IMR-90 (cell line): ENCODE measurements around the gene ZNF616. TPM values are rescaled to one million over a fixed set of nuclear protein-coding genes. Genes with fewer than 3 reads are reported as not detected.

Experiments used
- ATAC-seq: fragments of 200-7000 bp; cut with Tn5 transposase; 2 replicates; pipeline ENCODE4 v1.9.1; 2020; ENCODE audit warnings: low read depth, mild to moderate bottlenecking, moderate library complexity
- BruUV-seq: library from RNA; stranded (reverse); fragments of 400-500 nt; replicated peaks from 2 replicates; lab custom pipeline; 2021; lab: Mats Ljungman, UMichigan
- CTCF ChIA-PET: fragments of 300-600 bp; formaldehyde crosslinking; extraction: SDS; loops from one replicate; lab custom pipeline; 2021; ENCODE audit warnings: antibody characterized with exemption; lab: Yijun Ruan, JAX
- POLR2A ChIA-PET: fragments of 300-600 bp; sonication (Branson Sonifier 250); formaldehyde crosslinking; loops from one replicate; lab custom pipeline; 2022; ENCODE audit warnings: antibody characterized with exemption; ENCODE audit not compliant: unreplicated experiment; lab: Charles Lee
- DNase-seq: peaks from one replicate; pipeline ENCODE4 v3.0.0; 2013
- H2AFZ ChIP-seq: replicated peaks from 2 replicates; pipeline ENCODE3; 2013; ENCODE audit warnings: low read length, mild to moderate bottlenecking; ENCODE audit not compliant: poor library complexity
- H2AK5ac ChIP-seq: 2 replicates; pipeline ENCODE4 v1.6.1; 2013; ENCODE audit warnings: low read depth, low read length, inconsistent platforms
- H2AK9ac ChIP-seq: replicated peaks from 2 replicates; pipeline ENCODE3; 2013; ENCODE audit warnings: mild to moderate bottlenecking, low read depth, low read length, moderate library complexity; ENCODE audit not compliant: poor library complexity
- H2BK120ac ChIP-seq: 2 replicates; pipeline ENCODE4 v1.6.1; 2013; ENCODE audit warnings: low read depth, low read length, inconsistent platforms
- H2BK15ac ChIP-seq: 3 replicates; pipeline ENCODE4 v1.6.1; 2013; ENCODE audit warnings: low read depth, low read length, inconsistent platforms
- H2BK20ac ChIP-seq: 2 replicates; pipeline ENCODE4 v1.6.1; 2013; ENCODE audit warnings: low read depth, mild to moderate bottlenecking, inconsistent platforms, low read length, moderate library complexity
- H2BK5ac ChIP-seq: 2 replicates; pipeline ENCODE4 v1.6.1; 2013; ENCODE audit warnings: mild to moderate bottlenecking, low read depth, low read length, inconsistent platforms; ENCODE audit not compliant: poor library complexity, severe bottlenecking
- H3K14ac ChIP-seq: replicated peaks from 2 replicates; pipeline ENCODE4 v1.6.1; 2013; ENCODE audit warnings: low read depth, low read length, inconsistent platforms
- H3K18ac ChIP-seq: 2 replicates; pipeline ENCODE4 v1.6.1; 2013; ENCODE audit warnings: low read depth, low read length, control low read depth
- H3K23ac ChIP-seq: 2 replicates; pipeline ENCODE4 v1.6.1; 2013; ENCODE audit warnings: low read depth, low read length, inconsistent platforms
- H3K27ac ChIP-seq: 2 replicates; pipeline ENCODE4 v1.5.1; 2013; ENCODE audit warnings: mild to moderate bottlenecking, control low read depth, low read length; ENCODE audit not compliant: insufficient read depth
- H3K27me3 ChIP-seq: 2 replicates; pipeline ENCODE4 v1.6.1; 2013; ENCODE audit warnings: low read length; ENCODE audit not compliant: control insufficient read depth, insufficient read depth
- H3K36me3 ChIP-seq: 2 replicates; pipeline ENCODE4 v1.6.1; 2013; ENCODE audit warnings: low read length, mixed read lengths; ENCODE audit not compliant: control insufficient read depth, insufficient read depth
- H3K4ac ChIP-seq: 2 replicates; pipeline ENCODE4 v1.6.1; 2013; ENCODE audit warnings: low read depth, low read length, inconsistent platforms
- H3K4me1 ChIP-seq: 2 replicates; pipeline ENCODE4 v1.6.1; 2013; ENCODE audit warnings: low read length, mixed read lengths; ENCODE audit not compliant: control insufficient read depth, insufficient read depth
- H3K4me2 ChIP-seq: 2 replicates; pipeline ENCODE4 v1.6.1; 2013; ENCODE audit warnings: low read depth, mild to moderate bottlenecking, control low read depth, low read length, moderate library complexity
- H3K4me3 ChIP-seq: 2 replicates; pipeline ENCODE4 v1.5.1; 2013; ENCODE audit warnings: low read depth, mild to moderate bottlenecking, control low read depth, low read length, moderate library complexity; ENCODE audit not compliant: insufficient read depth
- H3K56ac ChIP-seq: 2 replicates; pipeline ENCODE4 v1.6.1; 2013; ENCODE audit warnings: low read length, inconsistent platforms; ENCODE audit not compliant: insufficient read depth; ENCODE audit errors: extremely low read depth
- H3K79me1 ChIP-seq, 2 experiments: 2 replicates each; pipeline ENCODE4 v1.6.1; 2013; ENCODE audit warnings: low read length in 2 of 2, inconsistent platforms in 1 of 2, low read depth in 1 of 2
- H3K9ac ChIP-seq: 2 replicates; pipeline ENCODE4 v1.6.1; 2013; ENCODE audit warnings: low read depth, low read length, control low read depth
- H3K9me1 ChIP-seq: 2 replicates; pipeline ENCODE4 v1.6.1; 2013; ENCODE audit warnings: low read length, inconsistent platforms; ENCODE audit not compliant: insufficient read depth
- H3K9me3 ChIP-seq: 2 replicates; pipeline ENCODE4 v1.6.1; 2013; ENCODE audit warnings: low read length; ENCODE audit not compliant: control insufficient read depth, insufficient read depth
- H4K20me1 ChIP-seq: 2 replicates; pipeline ENCODE4 v1.6.1; 2013; ENCODE audit warnings: low read length, inconsistent platforms; ENCODE audit not compliant: insufficient read depth
- H4K5ac ChIP-seq: 2 replicates; pipeline ENCODE4 v1.6.1; 2013; ENCODE audit warnings: mild to moderate bottlenecking, low read depth, low read length, control low read depth
- H4K8ac ChIP-seq, 2 experiments: 2 replicates each; pipeline ENCODE4 v1.6.1; 2013; ENCODE audit warnings: low read depth in 2 of 2, low read length in 2 of 2, control low read depth in 1 of 2, inconsistent platforms in 1 of 2
- H4K91ac ChIP-seq: 2 replicates; pipeline ENCODE4 v1.6.1; 2013; ENCODE audit warnings: low read depth, low read length, inconsistent platforms; ENCODE audit not compliant: insufficient read depth
- BHLHE40 ChIP-seq: fragments of 150-350 bp; IDR thresholded peaks from 2 replicates; pipeline ENCODE4 v1.6.1; 2016; ENCODE audit warnings: mild to moderate bottlenecking, low read depth, low read length
- CEBPB ChIP-seq: IDR thresholded peaks from 2 replicates; pipeline ENCODE4 v1.6.1; 2012; ENCODE audit warnings: low read depth, low read length, improper control_type of control experiment
- CHD1 ChIP-seq: IDR thresholded peaks from 2 replicates; pipeline ENCODE4 v1.6.1; 2012; ENCODE audit warnings: low read depth, low read length, improper control_type of control experiment
- FOS ChIP-seq: fragments of 150-350 bp; IDR thresholded peaks from 2 replicates; pipeline ENCODE4 v1.6.1; 2016; ENCODE audit warnings: low read depth, low read length
- MAFK ChIP-seq: IDR thresholded peaks from 2 replicates; pipeline ENCODE4 v1.6.1; 2012; ENCODE audit warnings: low read depth, low read length, improper control_type of control experiment
- MAZ ChIP-seq: IDR thresholded peaks from 2 replicates; pipeline ENCODE4 v1.6.1; 2012; ENCODE audit warnings: low read depth, mild to moderate bottlenecking, low read length, improper control_type of control experiment, moderate library complexity, borderline replicate concordance
- MXI1 ChIP-seq: IDR thresholded peaks from 2 replicates; pipeline ENCODE4 v1.6.1; 2012; ENCODE audit warnings: low read depth, mild to moderate bottlenecking, low read length, moderate library complexity, borderline replicate concordance
- NFE2L2 ChIP-seq: fragments of 150-350 bp; IDR thresholded peaks from 2 replicates; pipeline ENCODE4 v1.6.1; 2016; ENCODE audit warnings: low read depth, mild to moderate bottlenecking, low read length
- POLR2A ChIP-seq: IDR thresholded peaks from 2 replicates; pipeline ENCODE4 v1.6.1; 2012; ENCODE audit warnings: mild to moderate bottlenecking, low read depth, low read length
- RAD21 ChIP-seq: IDR thresholded peaks from 2 replicates; pipeline ENCODE4 v1.6.1; 2012; ENCODE audit warnings: low read length, improper control_type of control experiment
- RCOR1 ChIP-seq: IDR thresholded peaks from 2 replicates; pipeline ENCODE4 v1.6.1; 2012; ENCODE audit warnings: mild to moderate bottlenecking, low read length, improper control_type of control experiment; ENCODE audit not compliant: insufficient replicate concordance
- RFX5 ChIP-seq: IDR thresholded peaks from 2 replicates; pipeline ENCODE4 v1.8.0; 2012; ENCODE audit warnings: low read depth, mild to moderate bottlenecking, low read length, moderate library complexity
- SMC3 ChIP-seq: fragments of 150-350 bp; IDR thresholded peaks from 2 replicates; pipeline ENCODE4 v1.6.1; 2016; ENCODE audit warnings: low read depth, mild to moderate bottlenecking, antibody characterized with exemption, low read length, moderate library complexity
- USF2 ChIP-seq: fragments of 150-350 bp; IDR thresholded peaks from 2 replicates; pipeline ENCODE4 v1.6.1; 2017; ENCODE audit warnings: mild to moderate bottlenecking, antibody characterized with exemption, low read length, low read depth
- WGBS, 2 experiments: methylation state at CpG; one replicate each; pipeline versions ENCODE4 v1.1.5 to v1.1.7; 2013; ENCODE audit warnings: missing lambda C conversion rate in 2 of 2; ENCODE audit not compliant: insufficient read length in 1 of 2; ENCODE audit errors: extremely low coverage in 2 of 2; 5-methylcytosine and 5-hydroxymethylcytosine counted together
- dilution Hi-C: fragments of 300-500 bp; cut with HindIII; formaldehyde crosslinking; loops from one replicate; pipeline ENCODE4 v1.14.3; 2018; ENCODE audit warnings: low sequenced_read_pairs; ENCODE audit not compliant: unreplicated experiment
- in situ Hi-C: fragments of 300-500 bp; cut with MboI; formaldehyde crosslinking; loops from 3 replicates; pipeline ENCODE4 v1.14.3; 2019; ENCODE audit warnings: low sequenced_read_pairs, inconsistent platforms, mixed read lengths
- intact Hi-C: fragments of 100-400 bp; cut with micrococcal nuclease; formaldehyde crosslinking; loops from 2 replicates; pipeline ENCODE4 v1.10.0; 2022
- polyA plus RNA-seq, 3 experiments: library from polyadenylated mRNA; depleted of rRNA; stranded (reverse); fragments of >200 nt; gene quantifications; 2 replicates each; pipeline ENCODE4 v1.2.3, GENCODE V29; 2012; ENCODE audit warnings: low replicate concordance in 1 of 3
- total RNA-seq: library from RNA; depleted of rRNA; stranded (reverse); fragments of >200 nt; gene quantifications from 2 replicates; pipeline ENCODE4 v1.2.3, GENCODE V29; 2012
- TF ChIP-seq, protein P1 (sequence below): fragments of 150-350 bp; IDR thresholded peaks from 2 replicates; pipeline ENCODE4 v1.6.1; 2016; ENCODE audit warnings: low read depth, mild to moderate bottlenecking, low read length, moderate library complexity, borderline replicate concordance
- TF ChIP-seq, protein P2 (sequence below): conservative IDR thresholded peaks from 2 replicates; pipeline ENCODE4 v1.5.1; 2012; ENCODE audit warnings: mild to moderate bottlenecking, low read depth, low read length, improper control_type of control experiment

The ZNF616 gene
- total and polyA plus RNA-seq, 2 of the 4 experiments (the other 2 are of a cell fraction), result 2.8 to 13.6 TPM

- Histone ChIP-seq H4K5ac (no peak overlapping the region), H4K91ac (no peak overlapping the region), H3K23ac (no peak overlapping the region), H2AK5ac (no peak overlapping the region), H3K18ac (no peak overlapping the region), H2BK20ac (no peak overlapping the region), H3K9ac (no peak overlapping the region), H2BK5ac (no peak overlapping the region), H3K4ac (no peak overlapping the region), H3K9me1 (no peaks in the 10 kb centered on the region), H3K36me3 (peaks cover 60% of the 10 kb centered on the region), H2BK15ac (no peak overlapping the region), H3K4me1 (no peaks in the 10 kb centered on the region), H3K27me3 (no peaks in the 10 kb centered on the region), H3K4me3 (no peak overlapping the region), H4K20me1 (no peaks in the 10 kb centered on the region), H3K14ac (no peak overlapping the region), H3K4me2 (no peak overlapping the region), H4K8ac (no peak overlapping the region), H2AK9ac (no peak overlapping the region), H2BK120ac (no peak overlapping the region), H3K56ac (no peak overlapping the region), H3K9me3 (peaks cover 72% of the 10 kb centered on the region), H2AFZ (no peak overlapping the region), H3K27ac (no peak overlapping the region), H3K79me1 (peaks cover 11% of the 10 kb centered on the region in 2 experiments)
- intact Hi-C loops (no loop called here), in situ Hi-C loops (no loop called here), dilution Hi-C loops (no loop called here)
- no CpG with 5 or more reads among the region's 2 CpGs for WGBS, 2 experiments
- CTCF ChIA-PET, result no interaction called here
- BruUV-seq, result no TSS peak
- ATAC-seq, result no peak
- no peak for TF ChIP-seq SMC3
- TF ChIP-seq MAFK, result no peak
- no peak for TF ChIP-seq FOS
- no peak for TF ChIP-seq POLR2A
- no peak for TF ChIP-seq CHD1
- no peak for TF ChIP-seq RFX5
- TF ChIP-seq, protein P1, sequence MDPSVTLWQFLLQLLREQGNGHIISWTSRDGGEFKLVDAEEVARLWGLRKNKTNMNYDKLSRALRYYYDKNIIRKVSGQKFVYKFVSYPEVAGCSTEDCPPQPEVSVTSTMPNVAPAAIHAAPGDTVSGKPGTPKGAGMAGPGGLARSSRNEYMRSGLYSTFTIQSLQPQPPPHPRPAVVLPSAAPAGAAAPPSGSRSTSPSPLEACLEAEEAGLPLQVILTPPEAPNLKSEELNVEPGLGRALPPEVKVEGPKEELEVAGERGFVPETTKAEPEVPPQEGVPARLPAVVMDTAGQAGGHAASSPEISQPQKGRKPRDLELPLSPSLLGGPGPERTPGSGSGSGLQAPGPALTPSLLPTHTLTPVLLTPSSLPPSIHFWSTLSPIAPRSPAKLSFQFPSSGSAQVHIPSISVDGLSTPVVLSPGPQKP, result no peak
- no peak for TF ChIP-seq USF2
- TF ChIP-seq BHLHE40, result no peak
- TF ChIP-seq CEBPB, result no peak
- TF ChIP-seq MXI1, result no peak
- TF ChIP-seq RAD21, result no peak
- no peak for TF ChIP-seq NFE2L2
- no peak for TF ChIP-seq MAZ
- TF ChIP-seq RCOR1, result no peak
- TF ChIP-seq, protein P2, sequence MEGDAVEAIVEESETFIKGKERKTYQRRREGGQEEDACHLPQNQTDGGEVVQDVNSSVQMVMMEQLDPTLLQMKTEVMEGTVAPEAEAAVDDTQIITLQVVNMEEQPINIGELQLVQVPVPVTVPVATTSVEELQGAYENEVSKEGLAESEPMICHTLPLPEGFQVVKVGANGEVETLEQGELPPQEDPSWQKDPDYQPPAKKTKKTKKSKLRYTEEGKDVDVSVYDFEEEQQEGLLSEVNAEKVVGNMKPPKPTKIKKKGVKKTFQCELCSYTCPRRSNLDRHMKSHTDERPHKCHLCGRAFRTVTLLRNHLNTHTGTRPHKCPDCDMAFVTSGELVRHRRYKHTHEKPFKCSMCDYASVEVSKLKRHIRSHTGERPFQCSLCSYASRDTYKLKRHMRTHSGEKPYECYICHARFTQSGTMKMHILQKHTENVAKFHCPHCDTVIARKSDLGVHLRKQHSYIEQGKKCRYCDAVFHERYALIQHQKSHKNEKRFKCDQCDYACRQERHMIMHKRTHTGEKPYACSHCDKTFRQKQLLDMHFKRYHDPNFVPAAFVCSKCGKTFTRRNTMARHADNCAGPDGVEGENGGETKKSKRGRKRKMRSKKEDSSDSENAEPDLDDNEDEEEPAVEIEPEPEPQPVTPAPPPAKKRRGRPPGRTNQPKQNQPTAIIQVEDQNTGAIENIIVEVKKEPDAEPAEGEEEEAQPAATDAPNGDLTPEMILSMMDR, result no peak
- POLR2A ChIA-PET, result no interaction called here
- no peak for DNase-seq
These were observed 70.1 kb downstream of the ZNF616 start for GRCh38 chr19:52069653-52070052.
